Gastrocnemius medialis (tissue), 4 donors: ENCODE measurements around the gene LMO3.

ENCODE experiments used
- CTCF ChIP-seq, 5 experiments: fragments of 450-650 bp in 3 of 5; fragments of 200-600 bp in 2 of 5; sonication (generic) in 2 of 5; IDR thresholded peaks in 4 of 5; conservative IDR thresholded peaks in 1 of 5; 1 replicate in 4 of 5; 2 replicates in 1 of 5; pipeline ENCODE4 v1.5.1; 2016 to 2019; ENCODE audit warnings: antibody characterized with exemption in 5 of 5, mild to moderate bottlenecking in 3 of 5, moderate library complexity in 3 of 5
- POLR2A ChIP-seq, 2 donors: fragments of 450-650 bp; IDR thresholded peaks; one replicate each; pipeline ENCODE4 v1.6.1; 2017; ENCODE audit warnings: antibody characterized with exemption in 2 of 2, mild to moderate bottlenecking in 2 of 2, moderate library complexity in 2 of 2

GRCh38 chr12:16545836-16546235 is 60.1 kb downstream of the LMO3 start:
- TF ChIP-seq CTCF (IDR thresholded peaks at IDR 0.05 in 4 of 5, conservative IDR thresholded peaks at IDR 0.05 in 1 of 5) = no peak
- TF ChIP-seq POLR2A (IDR thresholded peaks at IDR 0.05) = no peak
